ENCODE data around the gene PPIL4.

PPIL4 gene

DNA sequence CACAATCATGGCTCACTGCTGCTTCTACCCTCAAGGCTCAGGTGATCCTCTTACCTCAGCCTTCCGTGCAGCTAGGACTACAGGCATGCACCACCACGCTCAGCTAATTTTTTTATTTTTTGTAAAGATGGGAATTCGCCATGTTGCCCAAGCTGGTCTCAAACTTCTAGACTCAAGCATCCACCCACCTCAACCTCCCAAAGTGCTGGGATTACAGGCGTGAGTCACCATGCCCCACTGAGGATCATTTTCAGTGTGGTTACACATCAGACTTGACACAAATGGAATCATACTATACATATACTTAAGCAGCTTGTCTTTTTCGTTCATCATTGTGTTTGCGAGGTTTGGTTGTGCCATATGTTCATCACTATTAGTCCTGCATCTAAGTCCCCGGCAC is 87.6 kb downstream of the PPIL4 start:
- in situ Hi-C loops (cut with MboI; ENCODE audit: low sequenced_read_pairs, unreplicated experiment): no loop called here

DNA sequence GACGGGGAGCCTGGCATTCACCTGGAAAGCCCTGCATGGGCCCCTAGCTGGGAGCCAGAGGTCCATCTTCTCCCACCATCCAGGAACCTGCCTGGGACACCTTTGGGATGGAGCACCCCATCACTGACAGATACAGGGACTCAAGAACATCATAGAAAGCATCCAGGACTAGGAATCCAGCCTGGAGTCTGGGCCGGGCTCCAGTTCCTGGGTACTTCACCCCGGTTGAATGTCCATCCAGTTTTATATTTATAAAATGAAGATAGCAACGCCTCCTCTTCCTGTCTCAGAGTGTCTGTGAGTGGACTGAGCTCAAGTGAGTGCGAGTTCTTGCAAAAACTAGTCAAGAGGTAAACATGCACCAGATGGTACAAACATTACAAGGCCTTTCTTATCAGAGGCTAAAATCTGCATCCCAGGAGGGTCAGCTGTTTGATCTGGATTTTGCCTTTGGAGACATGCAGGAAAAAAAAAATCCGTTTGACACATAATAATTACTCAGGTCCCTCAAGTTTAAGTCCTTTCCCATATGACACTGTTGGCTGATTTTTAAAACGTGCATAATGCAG is 88.4 kb downstream of the PPIL4 start:
- in situ Hi-C loops (cut with MboI; ENCODE audit: low sequenced_read_pairs, unreplicated experiment): no loop called here
- TF ChIP-seq, protein P1, sequence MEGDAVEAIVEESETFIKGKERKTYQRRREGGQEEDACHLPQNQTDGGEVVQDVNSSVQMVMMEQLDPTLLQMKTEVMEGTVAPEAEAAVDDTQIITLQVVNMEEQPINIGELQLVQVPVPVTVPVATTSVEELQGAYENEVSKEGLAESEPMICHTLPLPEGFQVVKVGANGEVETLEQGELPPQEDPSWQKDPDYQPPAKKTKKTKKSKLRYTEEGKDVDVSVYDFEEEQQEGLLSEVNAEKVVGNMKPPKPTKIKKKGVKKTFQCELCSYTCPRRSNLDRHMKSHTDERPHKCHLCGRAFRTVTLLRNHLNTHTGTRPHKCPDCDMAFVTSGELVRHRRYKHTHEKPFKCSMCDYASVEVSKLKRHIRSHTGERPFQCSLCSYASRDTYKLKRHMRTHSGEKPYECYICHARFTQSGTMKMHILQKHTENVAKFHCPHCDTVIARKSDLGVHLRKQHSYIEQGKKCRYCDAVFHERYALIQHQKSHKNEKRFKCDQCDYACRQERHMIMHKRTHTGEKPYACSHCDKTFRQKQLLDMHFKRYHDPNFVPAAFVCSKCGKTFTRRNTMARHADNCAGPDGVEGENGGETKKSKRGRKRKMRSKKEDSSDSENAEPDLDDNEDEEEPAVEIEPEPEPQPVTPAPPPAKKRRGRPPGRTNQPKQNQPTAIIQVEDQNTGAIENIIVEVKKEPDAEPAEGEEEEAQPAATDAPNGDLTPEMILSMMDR (IDR thresholded peaks at IDR 0.05; ENCODE audit: borderline replicate concordance, control extremely low read depth, extremely low read depth, insufficient read depth, missing control alignments): no peak
- DNase-seq (ENCODE audit: low spot score): no peak

More for the DNA sequence above, 87.6 kb downstream of the PPIL4 start:
- TF ChIP-seq, protein P1 (IDR thresholded peaks at IDR 0.05; ENCODE audit: borderline replicate concordance, control extremely low read depth, extremely low read depth, insufficient read depth, missing control alignments): no peak
- DNase-seq (ENCODE audit: low spot score): no peak

DNA sequence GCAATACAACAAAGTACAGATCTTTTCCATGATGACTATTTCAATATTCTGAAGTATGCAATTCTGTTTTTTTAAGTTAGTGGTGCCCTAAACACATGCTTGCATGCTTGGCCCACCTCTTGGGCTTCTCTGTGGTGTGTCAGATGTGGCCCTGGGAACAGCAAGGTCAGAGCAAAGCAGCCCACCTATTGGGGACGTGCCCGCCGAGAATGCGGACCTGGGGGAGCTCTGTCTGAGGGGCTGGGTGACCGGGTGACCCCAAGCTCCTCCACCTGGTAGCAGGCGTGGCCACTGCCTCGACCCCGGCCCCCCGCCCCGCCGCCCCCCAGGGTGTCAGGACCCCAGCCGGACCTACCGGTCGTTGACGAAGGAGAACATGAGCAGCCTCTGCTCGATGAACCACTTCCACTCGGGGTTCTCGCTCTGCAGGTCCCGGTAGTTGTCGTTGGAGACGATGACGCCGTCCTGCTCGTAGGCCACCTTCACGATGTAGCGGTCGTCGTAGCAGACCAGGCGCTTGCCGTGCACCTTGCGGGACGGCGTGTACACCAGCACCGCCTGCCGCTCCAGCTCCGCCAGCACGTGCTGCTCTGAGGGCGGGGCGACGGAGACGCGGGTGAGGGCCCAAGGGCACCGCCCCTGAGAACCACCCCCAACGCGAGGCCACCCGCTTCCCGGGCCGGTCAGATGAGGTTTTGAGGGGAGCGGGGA is 89.4 kb downstream of the PPIL4 start:
- in situ Hi-C loops (cut with MboI; ENCODE audit: low sequenced_read_pairs, unreplicated experiment): no loop called here
- TF ChIP-seq, protein P1 (IDR thresholded peaks at IDR 0.05; ENCODE audit: borderline replicate concordance, control extremely low read depth, extremely low read depth, insufficient read depth, missing control alignments): no peak
- DNase-seq (ENCODE audit: low spot score): no peak

DNA sequence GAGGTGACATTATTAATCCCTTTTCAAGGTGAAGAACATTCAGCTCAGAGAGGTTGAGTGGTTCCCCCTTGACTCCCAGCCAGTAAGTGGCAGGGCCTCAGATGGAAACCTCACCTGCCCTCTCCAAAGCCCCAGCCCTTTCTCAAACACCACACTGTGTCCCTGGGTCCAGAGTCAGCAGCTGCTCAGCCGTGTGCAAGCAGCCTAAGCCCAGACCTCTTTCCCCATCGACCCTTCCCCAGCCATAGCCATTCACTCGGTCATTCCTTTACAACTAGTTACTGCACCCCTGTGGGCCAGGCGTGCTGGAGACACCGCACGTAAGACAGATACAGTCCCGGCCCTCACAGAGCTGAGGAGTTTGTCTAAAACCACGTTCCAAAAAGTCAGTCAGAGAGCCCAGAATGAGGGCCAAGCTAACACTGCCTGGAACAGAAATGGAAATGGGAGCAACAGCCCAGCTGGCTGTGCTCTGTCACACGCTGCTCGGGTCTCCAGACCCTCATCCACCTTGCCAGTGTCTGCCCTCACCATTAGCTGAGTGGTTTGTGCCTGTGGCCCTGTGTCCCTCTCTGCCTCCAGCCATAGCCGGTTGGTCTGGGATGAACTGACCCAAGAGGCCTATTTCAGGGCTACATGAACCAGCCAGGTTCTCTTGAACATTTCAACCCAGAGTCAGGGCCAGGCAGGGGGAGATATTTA is 90.7 kb downstream of the PPIL4 start:
- DNase-seq (ENCODE audit: low spot score): no peak
- TF ChIP-seq, protein P1 (IDR thresholded peaks at IDR 0.05; ENCODE audit: borderline replicate concordance, control extremely low read depth, extremely low read depth, insufficient read depth, missing control alignments): no peak
- in situ Hi-C loops (cut with MboI; ENCODE audit: low sequenced_read_pairs, unreplicated experiment): no loop called here

All from GM13976 (cell line).